LHCN-M2 (cell line): ENCODE results near the gene TGOLN2. TPM values are rescaled to one million over a fixed set of nuclear protein-coding genes. Genes with fewer than 3 reads are reported as not detected.
A peak's percentile ranks its signal among the peaks of the same experiment; 100 is the strongest.
"Not testable (repeated sequence)": the region's sequence is repeated elsewhere in the genome, so short reads cannot be mapped to it uniquely, and the experiment has no call there.

Experiments used
- DNase-seq: peaks from one replicate; pipeline ENCODE4 v3.0.0-alpha.2; 2012; ENCODE audit warnings: low read depth
- polyA plus RNA-seq: library from polyadenylated mRNA; unstranded; fragments of >200 nt; gene quantifications from one replicate; pipeline ENCODE4 v1.2.1, GENCODE V29; 2012; ENCODE audit warnings: missing spikeins
- total RNA-seq: library from RNA; depleted of rRNA; stranded (reverse); fragments of >200 nt; gene quantifications from 2 replicates; pipeline ENCODE4 v1.2.3, GENCODE V29; 2014; rRNA removed

The TGOLN2 gene
- 114 and 115 TPM in 2 replicates for total RNA-seq
- 56.3 TPM for polyA plus RNA-seq

DNA sequence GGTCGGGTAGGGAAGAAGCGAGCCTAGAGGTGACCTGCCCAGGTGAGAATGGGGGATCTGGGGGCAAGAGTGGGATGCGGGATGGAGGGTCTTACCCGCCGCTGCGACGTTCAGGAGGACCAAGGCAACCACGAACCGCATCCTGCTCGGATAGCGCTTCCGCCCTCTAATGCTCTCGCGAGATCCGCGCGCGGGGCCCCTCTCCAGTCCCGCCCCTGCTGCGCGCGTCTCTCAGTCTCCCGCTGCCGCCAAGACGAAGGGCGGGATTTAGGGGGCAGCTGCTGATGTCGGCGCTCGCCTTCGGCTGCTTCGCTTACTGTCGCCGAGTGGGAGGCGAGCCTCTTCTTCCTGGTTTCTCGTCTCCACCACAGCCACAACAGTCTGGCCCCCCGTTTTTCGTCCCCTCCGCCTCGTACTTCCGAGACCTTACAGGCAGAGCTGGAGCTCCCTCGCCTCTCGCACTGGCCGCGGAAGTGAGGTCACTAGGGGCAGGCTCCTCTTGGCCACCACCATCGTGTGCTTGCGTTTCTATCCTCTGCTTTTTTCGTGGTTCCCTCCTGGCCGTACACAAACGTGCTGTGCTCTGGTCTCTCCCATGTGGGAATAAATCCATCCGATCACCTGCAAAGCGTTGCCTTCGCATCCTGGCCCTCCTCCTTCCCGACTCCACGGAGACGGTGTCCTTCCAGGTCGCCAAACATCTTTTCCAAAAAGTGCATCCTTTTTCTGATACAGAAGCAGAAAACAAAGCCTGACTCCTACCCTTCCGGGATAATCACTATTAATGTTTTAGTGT lies at the start of gene TGOLN2:
TSS of gene TGOLN2 (minus strand) at position 168 of the 796 bp plus-strand sequence. CDS start at position 141, 27 bp downstream.
- DNase-seq, result peak; percentile 90

DNA sequence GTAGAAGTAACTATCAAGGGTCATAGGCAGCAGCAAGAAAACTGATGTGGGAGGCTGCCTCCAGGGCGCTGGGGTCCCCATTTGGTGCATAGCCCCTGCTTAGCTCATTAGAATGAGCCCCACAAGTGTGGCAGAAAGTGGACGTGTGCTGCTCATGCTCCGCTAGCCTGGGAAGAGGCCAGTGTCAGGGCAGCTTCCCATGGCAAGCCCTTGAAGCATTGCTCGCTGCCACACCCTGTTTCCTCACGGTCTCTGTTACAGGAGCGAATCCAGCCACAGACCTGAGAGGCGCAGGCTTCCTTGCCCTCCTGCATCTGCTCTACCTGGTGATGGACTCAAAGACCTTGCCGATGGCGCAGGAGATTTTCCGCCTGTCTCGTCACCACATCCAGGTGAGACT lies 49.3 kb upstream of the TGOLN2 start:
- no peak for DNase-seq

DNA sequence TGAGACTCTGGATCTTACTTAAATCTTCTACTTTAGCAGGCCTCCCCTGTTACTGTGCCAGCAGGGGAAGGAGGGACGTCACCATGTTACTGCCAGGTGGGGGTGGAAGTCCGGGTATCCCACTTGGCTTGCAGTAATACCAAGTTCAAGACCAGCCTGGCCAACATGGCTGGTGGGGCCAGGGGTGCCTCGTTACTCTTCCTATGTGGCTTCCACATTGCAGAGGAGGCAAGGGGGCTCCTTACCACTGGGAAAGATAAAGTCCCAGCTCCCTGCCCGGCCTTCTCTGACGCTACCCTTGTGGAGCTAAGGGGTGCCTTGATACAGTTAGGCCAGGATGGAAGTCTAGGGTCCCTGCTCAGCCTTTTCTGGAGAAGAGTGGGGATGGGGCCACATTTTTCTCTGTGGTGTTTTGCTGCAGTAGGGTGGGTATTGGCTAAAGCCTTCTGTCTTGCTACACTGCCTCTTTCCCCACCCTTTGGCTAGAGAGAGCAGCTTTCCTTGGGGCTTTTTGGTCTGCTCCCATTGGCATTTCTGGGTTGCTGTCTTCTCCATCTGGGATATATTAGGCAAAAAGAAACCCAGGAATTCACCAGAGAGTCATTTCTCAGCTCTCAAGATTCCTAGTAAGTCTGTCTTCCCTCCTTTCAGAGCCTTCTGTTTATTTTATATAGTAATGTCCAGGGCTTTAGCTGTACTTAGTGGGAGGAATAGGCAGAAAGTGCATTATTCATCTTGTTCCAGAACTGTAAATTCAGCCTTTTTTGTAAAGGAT lies 48.7 kb upstream of the TGOLN2 start:
- DNase-seq, result no peak

DNA sequence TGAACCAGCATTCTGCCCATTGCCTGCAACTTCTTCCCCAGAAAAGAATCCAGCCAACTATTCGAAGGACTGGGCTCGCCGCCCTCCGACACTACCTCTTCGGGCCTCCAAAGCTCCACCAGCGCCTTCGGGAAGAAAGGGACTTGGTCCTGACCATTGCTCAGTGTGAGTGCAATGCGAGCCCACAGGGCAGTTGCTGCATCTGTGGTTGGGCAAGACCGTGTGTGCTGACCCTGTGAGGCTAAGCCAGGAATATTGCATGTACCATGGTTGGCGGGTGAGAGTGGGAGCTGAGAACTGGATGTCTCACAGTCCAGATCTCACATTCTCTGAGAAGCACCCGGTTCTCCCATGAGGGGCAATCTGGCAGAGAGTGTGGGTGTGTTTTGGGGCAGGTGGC lies 43.3 kb upstream of the TGOLN2 start:
- no peak for DNase-seq

DNA sequence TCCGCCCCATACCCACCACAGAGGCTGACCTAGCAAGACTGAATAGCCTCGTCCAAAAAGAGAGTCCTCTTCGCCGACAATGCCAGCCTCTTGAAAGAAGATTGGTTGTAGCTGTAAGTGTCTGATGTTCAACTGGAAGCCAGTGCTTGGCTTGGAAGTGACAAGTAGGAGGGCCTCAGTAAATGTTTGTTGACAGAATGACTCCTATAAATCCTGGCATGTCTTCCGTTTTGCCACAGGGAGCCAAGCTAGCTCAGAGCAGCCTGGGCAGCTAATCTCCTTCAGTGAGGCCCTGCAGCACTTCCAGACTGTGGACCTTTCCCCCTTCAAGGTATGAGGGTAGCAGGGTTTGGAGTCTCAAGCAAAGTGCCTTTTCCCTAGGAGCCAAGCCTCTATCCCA lies 41.7 kb upstream of the TGOLN2 start:
- DNase-seq, result no peak

DNA sequence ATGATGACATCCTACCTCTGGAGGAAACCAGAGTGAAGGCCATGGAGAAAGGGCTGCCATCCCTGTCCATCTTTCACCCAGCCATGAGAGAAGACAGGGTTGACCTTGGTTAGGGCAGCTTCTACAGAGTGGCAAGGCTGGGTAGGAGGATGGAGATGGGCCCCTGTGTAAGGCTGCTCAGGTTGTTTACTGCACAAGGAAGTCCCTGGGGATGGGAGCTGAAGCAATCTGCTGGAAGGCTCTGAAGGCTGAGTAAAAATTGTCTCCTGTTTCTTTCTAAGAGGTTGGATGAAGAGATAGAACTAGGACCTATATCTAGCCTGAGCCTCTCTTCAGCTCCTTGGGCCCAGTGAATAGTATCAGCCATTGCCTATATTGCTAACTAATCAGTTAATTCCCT lies 41.1 kb upstream of the TGOLN2 start:
- no peak for DNase-seq

DNA sequence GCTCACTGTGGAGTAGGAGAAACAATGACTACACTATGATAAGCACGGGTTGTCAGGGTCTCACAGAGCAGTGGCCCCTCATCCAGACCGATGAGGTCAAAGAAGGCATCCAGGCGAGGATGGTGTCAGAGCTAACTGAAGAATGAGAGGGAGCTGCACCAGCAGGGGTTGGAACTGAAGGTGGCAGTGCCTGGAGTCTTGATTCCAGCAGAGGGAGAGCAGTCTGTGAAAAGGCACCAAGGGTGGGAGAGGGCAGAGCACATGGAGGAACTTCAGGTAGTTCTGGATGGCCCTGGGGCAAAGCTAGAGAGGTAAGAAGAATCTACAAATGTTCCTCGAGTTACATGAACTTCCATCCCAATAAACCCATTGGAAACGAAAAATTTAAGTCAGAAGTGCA lies 39.4 kb upstream of the TGOLN2 start:
- no peak for DNase-seq

DNA sequence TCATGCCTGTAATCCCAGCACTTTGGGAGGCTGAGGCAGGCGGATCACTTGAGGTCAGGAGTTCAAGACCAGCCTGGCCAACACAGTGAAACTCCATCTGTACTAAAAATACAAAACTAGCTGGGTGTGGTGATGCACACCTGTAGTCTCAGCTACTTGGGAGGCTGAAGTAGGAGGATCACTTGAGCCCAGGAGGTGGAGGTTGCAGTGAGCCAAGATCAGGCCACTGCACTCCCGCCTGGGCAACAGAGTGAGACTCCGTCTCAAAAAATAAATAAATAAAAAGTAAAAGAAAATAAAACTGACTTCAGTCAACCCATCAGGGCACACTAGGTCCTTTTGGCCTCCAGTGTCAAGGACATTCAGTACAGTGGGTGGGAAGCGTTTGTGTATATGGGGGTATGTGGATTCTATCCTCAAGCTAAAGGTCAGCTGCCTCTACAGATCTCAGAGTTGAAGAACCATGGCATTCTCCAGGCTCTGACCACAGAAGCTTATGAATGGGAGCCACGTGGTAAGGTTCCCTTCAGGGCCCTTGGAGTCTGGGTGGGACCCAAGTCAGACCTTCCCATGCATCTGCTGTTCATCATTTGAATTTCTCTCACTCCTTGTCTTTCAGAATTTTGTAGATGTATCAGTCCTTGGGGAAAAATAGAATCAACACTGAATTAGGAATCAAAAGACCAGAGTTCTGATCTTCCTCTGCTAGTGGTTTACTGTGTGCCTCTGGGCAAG lies 35.0 kb upstream of the TGOLN2 start:
- DNase-seq, result not testable (repeated sequence)

DNA sequence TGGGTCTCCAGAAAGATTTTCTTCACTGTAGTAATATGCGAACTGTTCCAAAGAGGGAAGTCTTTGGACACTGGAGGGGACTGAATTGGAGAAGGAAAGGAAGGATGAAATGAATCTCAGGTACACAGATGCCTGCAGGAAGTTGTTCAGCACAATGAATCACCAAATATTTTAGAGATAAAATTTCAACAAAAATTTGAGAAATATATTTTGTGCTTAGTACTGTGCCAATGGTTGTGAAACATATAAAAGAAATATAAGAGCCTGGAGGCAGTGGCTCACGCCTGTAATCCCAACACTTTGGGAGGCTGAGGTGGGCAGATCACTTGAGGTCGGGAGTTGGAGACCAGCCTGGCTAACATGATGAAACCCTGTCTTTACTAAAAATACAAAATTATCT lies 29.9 kb upstream of the TGOLN2 start:
- no peak for DNase-seq

DNA sequence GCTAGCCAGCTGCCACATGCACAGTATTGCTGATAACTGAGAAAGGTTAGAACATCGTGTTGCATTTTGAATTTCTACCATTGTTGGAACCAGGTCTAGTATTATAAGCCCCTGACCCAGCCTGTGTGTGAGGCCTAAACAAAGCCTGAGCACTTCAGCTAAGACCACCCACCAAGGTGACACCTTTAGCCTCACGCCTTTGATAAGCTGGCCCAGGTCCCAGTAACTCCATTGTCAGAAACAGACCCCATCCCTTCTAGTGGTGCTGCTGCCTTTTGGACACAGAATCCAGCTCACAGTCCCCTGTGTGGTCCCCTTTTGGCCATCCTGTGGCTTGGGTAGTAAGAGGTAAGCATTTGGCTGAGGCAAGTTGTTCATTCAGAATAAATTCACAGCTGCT lies 28.4 kb upstream of the TGOLN2 start:
- no peak for DNase-seq

DNA sequence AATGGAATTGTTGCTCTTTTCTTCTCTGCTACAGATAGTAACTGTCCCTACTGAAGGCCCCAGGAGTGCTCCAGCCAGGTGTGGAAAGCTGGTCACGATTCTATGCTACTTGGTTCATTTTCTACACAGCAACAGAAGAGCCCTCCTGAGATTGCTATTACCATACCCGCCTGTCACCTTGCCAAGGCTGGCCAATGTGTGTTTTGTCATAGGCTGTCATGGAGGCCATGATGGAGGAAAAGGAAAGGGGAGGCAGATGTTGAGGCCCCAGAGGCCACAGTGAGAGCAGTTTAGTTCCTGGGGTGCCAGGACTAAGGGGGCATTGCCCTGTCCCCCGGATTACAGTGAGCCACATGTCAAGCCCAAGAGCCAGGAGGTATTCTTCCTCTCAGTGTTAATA lies 27.7 kb upstream of the TGOLN2 start:
- no peak for DNase-seq

DNA sequence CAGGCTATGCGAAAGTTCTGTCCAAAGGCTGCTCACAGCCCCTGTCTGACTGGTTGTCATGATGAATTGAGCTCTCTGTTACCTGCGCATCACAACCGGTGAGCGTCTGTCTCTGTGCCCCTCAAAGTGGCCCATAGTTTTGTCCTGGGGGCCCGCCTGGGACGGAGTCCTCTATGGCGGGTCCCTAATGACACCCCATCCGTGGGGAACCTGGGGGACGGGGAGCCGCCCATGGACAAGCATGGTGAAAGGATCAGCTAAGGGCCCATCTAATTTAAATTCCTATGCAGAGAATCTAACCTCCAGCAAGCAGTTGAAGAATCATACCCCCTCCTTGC lies 27.3 kb upstream of the TGOLN2 start:
- DNase-seq, result peak; percentile 17

DNA sequence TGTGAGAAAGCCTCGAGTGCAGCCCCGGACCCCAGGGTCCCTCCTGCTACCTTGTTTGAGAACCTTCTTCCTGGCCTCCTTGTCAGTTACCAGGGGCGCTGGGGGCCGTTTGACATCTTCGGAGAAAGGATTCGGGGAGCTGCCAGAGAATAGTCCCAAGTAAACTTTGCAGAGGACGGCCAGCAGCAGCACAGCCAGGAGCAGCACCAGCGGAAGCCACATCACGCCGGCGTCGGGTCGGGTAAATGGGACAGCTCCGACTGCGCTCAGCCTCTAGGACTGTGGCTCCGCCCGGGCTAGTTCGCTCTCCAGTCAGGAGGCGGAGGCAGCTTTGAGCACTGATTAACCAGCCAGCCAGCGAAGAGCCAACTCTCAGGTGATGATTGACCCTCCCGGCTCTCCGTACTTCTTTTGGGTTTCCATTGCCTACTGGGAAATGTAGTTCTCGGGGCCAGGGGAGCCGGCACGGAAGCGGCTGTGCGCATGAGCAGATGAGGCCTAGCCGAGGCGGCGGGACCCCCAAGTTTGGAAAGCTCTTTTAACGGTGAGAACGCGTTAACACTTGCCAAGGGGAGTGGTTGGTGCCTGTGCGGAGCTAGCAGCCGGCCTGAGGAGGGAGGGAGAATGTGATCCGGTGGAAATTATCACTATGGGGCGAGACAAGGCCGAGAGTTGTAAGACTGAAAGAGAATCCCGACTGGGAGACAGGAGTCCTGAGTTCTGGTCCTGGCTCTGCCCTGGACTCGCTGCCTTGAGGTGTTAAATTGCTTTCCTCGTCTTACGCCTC lies 26.7 kb upstream of the TGOLN2 start, which contains the start of the genes ELMOD3 and RETSAT:
TSS of gene ELMOD3 (plus strand) at position 484 of the 787 bp plus-strand sequence. CDS start 2,430 bp downstream, outside the sequence.
TSS of gene RETSAT (minus strand) at position 243 of the 787 bp plus-strand sequence. CDS start at position 222, 21 bp downstream.
- peak; percentile 99 for DNase-seq

DNA sequence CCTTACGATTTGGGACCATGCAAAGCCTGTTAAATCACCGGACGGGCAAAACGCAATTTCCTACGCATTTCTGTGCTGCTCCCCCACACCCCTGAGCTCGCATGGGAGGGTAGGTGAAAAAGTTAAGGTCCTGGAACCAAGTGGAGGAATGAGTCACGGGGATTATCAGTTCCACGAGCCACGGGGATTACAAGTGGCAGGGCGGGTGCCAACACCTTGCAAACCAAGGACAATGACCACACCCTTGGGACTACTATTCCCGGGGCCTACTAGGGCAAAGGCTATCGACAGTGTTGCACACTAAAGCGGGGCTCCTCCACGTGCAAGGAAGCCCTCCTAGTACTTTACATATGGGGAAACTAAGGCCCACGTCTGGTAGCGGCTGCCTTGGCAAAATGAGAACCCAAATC lies 26.1 kb upstream of the TGOLN2 start:
- peak; percentile 23 for DNase-seq

DNA sequence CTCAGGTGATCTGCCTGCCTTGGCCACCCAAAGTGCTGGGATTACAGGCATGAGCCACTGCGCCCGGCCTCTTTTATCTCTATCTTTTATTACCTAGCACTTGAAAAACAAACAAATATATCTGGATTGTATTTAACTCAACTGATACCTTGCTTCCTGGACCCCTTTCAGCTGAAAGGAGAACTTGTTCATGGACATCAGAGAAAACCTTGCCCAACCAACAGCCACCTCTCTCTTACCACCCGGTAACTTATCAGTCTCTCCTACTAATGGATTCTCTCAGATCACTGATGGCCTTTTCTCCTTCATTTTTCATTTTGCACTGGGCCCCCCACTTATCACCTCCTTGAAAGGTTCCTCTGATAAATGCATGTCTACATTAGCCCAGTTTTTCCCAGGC lies 19.8 kb upstream of the TGOLN2 start:
- DNase-seq, result no peak

DNA sequence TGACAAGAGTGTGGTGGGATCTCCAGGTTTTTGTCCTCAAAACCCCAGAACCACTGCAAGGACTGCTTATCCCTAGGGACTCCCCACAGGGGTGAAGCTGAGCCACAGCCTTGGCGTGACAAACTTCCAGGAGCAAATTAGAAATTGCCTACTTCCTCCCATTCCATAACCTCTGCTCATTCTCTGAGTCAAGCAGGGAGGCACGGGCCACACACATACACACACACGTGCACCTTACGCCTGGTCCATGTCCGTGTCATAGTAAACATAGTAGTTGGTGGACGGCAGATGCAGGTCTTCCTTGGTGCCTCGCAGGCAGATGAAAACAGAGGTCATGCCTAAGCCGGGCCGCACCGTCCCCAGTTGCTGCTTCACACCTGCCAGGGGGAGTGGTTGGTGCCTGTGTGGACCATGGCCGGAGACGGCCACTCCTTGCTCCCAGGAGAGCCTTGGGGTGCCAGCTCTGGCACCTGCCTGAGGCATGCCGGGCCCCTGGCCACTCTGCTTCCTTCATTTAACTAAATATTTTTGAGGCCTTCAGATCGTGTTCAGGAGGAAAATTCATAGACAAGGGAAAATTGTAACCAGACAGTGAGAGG lies 16.7 kb upstream of the TGOLN2 start:
- no peak for DNase-seq

DNA sequence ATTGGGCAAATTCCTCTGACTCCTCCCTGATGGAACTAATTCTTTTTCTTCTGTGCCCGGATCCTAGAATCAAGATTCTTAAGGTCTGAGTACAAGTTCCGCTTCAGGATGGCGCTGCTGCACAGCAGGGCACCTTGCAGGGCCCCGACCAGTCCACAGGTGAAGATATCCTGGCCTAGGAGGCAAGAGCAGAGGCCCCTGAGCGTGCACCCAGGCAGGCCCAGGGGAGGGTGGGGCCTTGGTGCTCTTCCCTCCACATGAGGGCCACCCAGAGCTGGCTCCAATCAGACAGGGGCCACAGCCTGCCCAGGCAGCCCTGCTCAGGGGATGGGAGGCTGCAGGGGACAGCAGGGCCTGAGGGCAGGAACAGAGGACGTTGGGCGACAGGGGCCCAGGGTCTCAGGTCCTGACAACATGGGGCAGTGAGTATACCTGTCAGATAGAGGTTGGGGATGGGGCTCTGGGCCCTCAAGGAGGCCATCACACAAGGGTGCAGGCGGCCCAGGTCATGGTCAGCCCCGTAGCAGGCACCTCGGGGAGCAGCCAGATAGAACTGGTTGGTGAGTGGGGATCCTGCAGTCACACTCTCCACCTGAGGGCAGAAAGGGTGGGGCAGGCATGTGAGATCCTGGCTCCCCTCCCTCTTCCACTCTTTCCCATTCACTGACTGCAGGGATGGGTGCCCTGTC lies 15.6 kb upstream of the TGOLN2 start:
- DNase-seq, result not testable (repeated sequence)

DNA sequence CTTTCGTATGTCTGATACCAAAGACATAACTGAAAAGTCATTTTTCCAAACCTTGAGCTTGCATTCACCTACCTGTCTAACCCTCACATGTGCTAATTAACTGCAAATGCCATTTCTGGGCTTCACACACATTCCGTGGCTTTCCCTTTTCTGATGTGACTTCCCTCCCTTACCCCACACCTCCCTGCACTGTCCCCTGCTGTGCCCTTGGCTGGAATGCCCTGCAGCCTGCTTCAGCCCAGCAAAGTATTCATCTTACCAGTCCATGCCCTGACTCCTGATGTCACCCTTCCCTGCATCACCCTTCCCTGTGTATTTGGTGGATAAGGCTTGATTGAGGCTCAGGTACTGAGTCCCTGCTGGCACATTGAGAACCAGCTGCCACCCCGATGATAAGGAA lies 14.4 kb upstream of the TGOLN2 start:
- DNase-seq, result no peak

DNA sequence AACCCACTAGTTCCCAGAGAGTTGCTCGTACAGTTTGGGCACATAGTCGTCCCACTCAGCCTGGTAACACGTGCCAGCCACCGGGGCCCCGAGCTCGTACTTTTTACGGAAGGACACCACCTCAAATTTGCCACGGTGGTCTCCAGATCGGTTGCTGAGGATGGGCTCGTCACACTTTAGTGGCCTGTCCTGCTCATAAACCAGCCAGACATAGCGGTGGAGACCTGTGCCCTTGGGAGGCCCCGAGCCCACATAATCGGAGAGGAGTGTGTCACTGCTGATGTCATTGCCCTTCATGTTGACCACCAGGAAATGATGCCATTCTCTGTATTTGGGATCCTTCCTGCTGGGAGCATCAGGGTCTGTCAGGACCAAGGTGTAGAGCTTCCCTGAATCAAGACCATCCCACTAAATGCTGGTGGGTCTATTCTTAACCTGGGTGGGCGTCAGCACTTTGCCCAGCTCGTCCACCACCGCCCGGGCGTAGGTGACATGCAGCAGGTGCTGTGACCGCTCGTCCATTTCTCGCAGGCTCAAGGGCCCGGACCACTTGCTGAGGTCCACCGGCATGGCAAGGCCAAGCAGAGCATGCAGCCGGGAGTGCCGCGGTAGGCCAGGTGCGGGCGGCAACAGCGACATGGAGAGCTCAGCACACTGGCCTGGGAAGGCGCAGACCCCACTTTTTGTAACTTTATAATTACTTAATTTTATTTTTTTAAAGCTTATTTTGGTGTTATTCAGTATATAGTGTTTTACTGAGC lies 13.7 kb upstream of the TGOLN2 start:
- no peak for DNase-seq
